ENCODE results near the gene HMOX2.

The HMOX2 gene

GRCh38 chr16:4534151-4534790 is 58.1 kb downstream of the HMOX2 start:
- DNase-seq (ENCODE audit: low read depth), result no peak

GRCh38 chr16:4535627-4536108 is 59.5 kb downstream of the HMOX2 start:
- TF ChIP-seq CTCF (IDR thresholded peaks at IDR 0.05; ENCODE audit: low read depth, low read length, missing control alignments), result no peak
- no peak overlapping the region for H3K4me3 ChIP-seq (ENCODE audit: low read depth, low read length)
- DNase-seq (ENCODE audit: low read depth), result no peak
- in situ Hi-C loops (cut with HindIII; ENCODE audit: low sequenced_read_pairs), result no loop called here

More at GRCh38 chr16:4534151-4534790, 58.1 kb downstream of the HMOX2 start:
- no peak for TF ChIP-seq CTCF (IDR thresholded peaks at IDR 0.05; ENCODE audit: low read depth, low read length, missing control alignments)
- in situ Hi-C loops (cut with HindIII; ENCODE audit: low sequenced_read_pairs), result no loop called here
- H3K4me3 ChIP-seq (ENCODE audit: low read depth, low read length), result no peak overlapping the region

GRCh38 chr16:4536391-4537106 is 60.4 kb downstream of the HMOX2 start:
- in situ Hi-C loops (cut with HindIII; ENCODE audit: low sequenced_read_pairs), result no loop called here
- no peak for DNase-seq (ENCODE audit: low read depth)
- H3K4me3 ChIP-seq (ENCODE audit: low read depth, low read length), result no peak overlapping the region
- no peak for TF ChIP-seq CTCF (IDR thresholded peaks at IDR 0.05; ENCODE audit: low read depth, low read length, missing control alignments)

- peak overlapping the region; percentile 58 for H3K4me3 ChIP-seq (ENCODE audit: low read depth, low read length)
- DNase-seq (ENCODE audit: low read depth), result no peak
- in situ Hi-C loops (cut with HindIII; ENCODE audit: low sequenced_read_pairs), result no loop called here
- TF ChIP-seq CTCF (IDR thresholded peaks at IDR 0.05; ENCODE audit: low read depth, low read length, missing control alignments), result no peak
Observed at GRCh38 chr16:4537376-4538343, 61.5 kb downstream of the HMOX2 start.

- peak; percentile 81 for DNase-seq (ENCODE audit: low read depth)
- in situ Hi-C loops (cut with HindIII; ENCODE audit: low sequenced_read_pairs), result no loop called here
- TF ChIP-seq CTCF (IDR thresholded peaks at IDR 0.05; ENCODE audit: low read depth, low read length, missing control alignments), result no peak
- H3K4me3 ChIP-seq (ENCODE audit: low read depth, low read length), result peak within 1 kb of the TSS; percentile 58
Observed at GRCh38 chr16:4538350-4539235, 62.4 kb downstream of the HMOX2 start, which contains the start of gene CDIP1. CDIP1 (minus strand) TSS chr16:4538773; CDS start chr16:4514130, 24,643 bp downstream.

Data from astrocyte of the cerebellum (primary cell).